NCI-H2196 treated with DMSO at 0.1 percent for 48 hours (cell line): Measurements from ENCODE around the gene MRPL41.
"Not testable (repeated sequence)": the region's sequence is repeated elsewhere in the genome, so short reads cannot be mapped to it uniquely, and the experiment has no call there.

Source experiments
- DNase-seq: peaks from one replicate; lab custom pipeline; 2025; ENCODE audit not compliant: unreplicated experiment; lab: John Stamatoyannopoulos, UW

MRPL41 gene

GRCh38 chr9:137521405-137521985, 30.2 kb upstream of the MRPL41 start:
- DNase-seq: peak; percentile 34

- no peak for DNase-seq
Observed at GRCh38 chr9:137522746-137523455, 28.8 kb upstream of the MRPL41 start.

GRCh38 chr9:137524161-137524980, 27.3 kb upstream of the MRPL41 start:
- DNase-seq: no peak

- no peak for DNase-seq
Observed at GRCh38 chr9:137524981-137525317, 26.7 kb upstream of the MRPL41 start.

- no peak for DNase-seq
Observed at GRCh38 chr9:137530331-137530730, 21.3 kb upstream of the MRPL41 start.

- DNase-seq: no peak
Observed at GRCh38 chr9:137531099-137531765, 20.4 kb upstream of the MRPL41 start.

GRCh38 chr9:137532891-137533468, 18.7 kb upstream of the MRPL41 start:
- not testable (repeated sequence) for DNase-seq

GRCh38 chr9:137534256-137535119, 17.2 kb upstream of the MRPL41 start:
- peak; percentile 82 for DNase-seq

- DNase-seq: no peak
Observed at GRCh38 chr9:137535120-137535428, 16.6 kb upstream of the MRPL41 start.

- DNase-seq: not testable (repeated sequence)
Observed at GRCh38 chr9:137536594-137537131, 15.0 kb upstream of the MRPL41 start.

GRCh38 chr9:137538058-137538457, 13.6 kb upstream of the MRPL41 start:
- DNase-seq: no peak

- no peak for DNase-seq
Observed at GRCh38 chr9:137540536-137540935, 11.1 kb upstream of the MRPL41 start.

- DNase-seq: no peak
Observed at GRCh38 chr9:137542486-137542885, 9.2 kb upstream of the MRPL41 start.

- no peak for DNase-seq
Observed at GRCh38 chr9:137543237-137543963, 8.3 kb upstream of the MRPL41 start.

- no peak for DNase-seq
Observed at GRCh38 chr9:137544176-137544760, 7.4 kb upstream of the MRPL41 start.

- DNase-seq: no peak
Observed at GRCh38 chr9:137545123-137545522, 6.6 kb upstream of the MRPL41 start.

- no peak for DNase-seq
Observed at GRCh38 chr9:137547687-137548543, 3.8 kb upstream of the MRPL41 start.

- peak; percentile 90 for DNase-seq
Observed at GRCh38 chr9:137550231-137550621, 1.5 kb upstream of the MRPL41 start, which contains the start of gene PNPLA7. Gene PNPLA7 (minus strand): TSS chr9:137550402. CDS start chr9:137550197, 205 bp downstream.
